Stimulated activated CD4-positive, alpha-beta T cell treated with anti-CD3 and anti-CD28 coated beads, Interleukin-4, amount 100 ng/mL, for 4 hours (primary cell): ENCODE data around the gene BAIAP3.
"Not testable (repeated sequence)": the region's sequence is repeated elsewhere in the genome, so short reads cannot be mapped to it uniquely, and the experiment has no call there.

Source experiments
- DNase-seq, 2 experiments: peaks; one replicate each; pipeline ENCODE4 v3.0.0-alpha.2; 2020

BAIAP3 gene

DNA sequence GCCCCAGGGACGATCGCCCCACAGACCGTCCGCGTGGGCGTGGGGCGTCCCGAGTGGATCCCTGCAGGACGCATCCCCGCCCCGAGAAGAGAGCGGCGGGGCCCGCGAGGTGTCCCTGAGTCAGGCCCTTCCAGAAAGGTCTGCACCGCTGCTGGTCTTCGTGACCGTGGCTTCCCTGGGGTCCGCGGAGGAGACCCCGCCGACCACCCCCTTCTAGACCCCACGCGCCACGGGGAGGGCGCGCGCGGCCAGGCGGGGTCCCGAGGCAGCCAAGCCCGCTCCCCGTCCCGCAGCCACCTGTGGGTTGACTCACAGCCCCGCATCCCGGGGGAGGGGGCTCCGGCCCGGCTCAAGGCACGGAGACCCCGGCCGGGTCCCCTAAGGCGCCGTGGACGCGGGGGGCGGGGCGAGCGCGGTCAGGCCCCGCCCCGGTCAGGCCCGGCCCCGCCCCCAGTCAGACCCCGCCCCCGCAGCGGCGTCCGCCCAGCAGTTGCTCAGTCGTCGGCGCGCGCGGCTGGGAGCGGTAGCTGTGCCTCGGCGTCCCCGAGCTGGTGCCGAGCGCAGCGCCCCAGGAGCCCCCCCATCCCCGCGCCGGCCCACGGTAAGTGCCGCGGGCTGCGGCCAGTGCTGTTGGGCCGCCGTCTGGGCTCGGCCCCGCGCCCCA, at the start of gene BAIAP3:
BAIAP3 (plus strand) TSS at position 497 of the 664 bp plus-strand sequence. CDS start 4,905 bp downstream, outside the sequence.
- peak in 1 of 2 experiments; percentile 55 for DNase-seq

DNA sequence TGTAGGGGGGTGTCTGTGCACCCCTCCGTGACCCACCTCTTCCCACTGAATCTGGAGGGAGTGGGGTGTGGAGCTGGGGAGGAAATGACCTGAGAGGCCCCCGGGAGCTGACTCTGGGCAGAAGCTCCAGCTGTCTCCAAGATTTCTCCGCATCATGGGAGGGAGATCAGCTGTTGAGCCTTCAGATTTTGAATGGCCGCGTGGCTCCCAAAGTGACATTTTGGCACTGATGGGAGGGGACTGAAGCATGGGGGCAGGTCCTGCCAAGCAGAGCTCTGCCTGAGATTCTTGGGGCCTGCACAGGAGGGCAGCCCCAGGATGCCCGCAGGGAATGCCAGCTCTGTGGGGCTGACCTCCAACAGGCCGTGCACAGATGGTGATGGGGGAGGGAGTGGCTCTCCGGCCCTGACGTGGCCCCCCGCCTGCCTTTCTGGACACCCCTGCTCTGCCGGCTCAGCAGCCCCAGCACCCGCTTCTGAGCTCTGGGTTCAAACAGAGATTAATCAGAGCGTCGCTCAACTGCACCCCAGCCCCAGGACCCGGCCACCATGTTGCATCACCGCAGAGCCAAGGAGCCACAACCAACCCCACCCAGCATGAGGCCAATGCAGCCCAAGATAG, 49.3 kb upstream of the BAIAP3 start:
- DNase-seq = no peak

DNA sequence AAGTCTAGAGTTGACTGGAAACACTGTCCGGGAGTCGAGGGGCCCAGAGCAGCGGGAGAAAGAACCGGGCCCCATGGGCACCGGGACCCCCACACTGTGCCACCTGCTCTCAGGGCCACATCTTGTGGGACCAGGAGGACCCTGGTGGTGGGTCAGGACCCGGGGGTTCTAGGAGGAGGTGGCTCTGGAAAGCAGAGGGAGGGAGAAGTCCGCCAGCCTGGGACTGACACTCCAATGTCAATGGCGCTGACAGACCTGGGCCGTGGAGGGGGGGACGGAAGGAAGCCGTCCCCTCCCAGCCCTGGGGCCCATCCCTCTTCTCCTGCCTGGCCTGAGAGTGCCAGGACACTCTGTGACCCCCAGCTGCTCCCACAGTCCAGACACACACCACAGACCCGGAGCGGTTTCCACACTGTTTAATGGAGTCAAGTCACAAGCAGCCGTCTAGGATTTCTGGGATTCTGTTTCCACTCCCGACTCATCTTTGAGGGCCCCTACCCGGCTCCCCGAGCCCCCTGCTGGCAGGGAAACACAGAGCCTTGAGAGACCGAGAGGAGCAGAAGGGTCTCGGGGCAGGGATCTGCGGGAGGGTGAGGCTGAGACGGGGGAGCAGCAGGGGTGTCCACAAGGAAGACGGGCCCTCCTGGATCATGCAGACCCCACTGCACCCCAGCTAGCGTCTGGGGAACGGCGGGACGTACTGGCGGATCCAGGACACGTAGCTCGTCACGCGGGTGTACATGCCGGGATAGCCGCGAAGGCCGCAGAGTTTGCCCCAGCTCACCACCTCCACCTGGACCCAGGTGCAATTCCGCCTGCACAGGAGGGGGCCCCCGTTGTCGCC, 47.6 kb upstream of the BAIAP3 start:
- no peak for DNase-seq

DNA sequence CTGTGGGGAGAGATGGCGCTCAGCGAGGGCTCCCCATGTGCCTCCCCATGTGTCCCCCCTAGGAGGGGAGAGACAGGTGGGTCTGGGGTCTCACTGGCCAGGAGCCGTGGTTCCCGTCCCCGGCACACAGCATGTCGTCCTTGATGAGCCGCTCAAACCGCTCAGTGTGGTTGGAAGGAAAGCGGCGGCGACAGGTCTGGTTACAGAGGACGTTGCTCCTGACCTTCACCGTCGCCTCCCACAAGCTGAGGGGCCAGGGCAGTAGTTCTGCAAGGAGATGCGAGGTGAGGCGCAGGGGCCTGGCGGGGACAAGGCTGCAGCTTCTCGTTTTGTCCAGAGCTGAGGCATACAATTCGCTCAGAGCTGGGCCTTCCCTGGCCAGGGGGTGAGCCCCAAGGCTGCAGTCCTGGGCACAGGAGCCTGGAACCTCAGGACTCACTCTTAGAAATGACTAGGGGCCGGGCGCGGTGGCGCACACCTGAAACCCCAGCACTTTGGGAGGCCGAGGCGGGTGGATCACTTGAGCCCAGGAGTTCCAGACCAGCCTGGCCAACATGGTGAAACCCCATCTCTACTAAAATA, 46.8 kb upstream of the BAIAP3 start:
- DNase-seq = no peak

DNA sequence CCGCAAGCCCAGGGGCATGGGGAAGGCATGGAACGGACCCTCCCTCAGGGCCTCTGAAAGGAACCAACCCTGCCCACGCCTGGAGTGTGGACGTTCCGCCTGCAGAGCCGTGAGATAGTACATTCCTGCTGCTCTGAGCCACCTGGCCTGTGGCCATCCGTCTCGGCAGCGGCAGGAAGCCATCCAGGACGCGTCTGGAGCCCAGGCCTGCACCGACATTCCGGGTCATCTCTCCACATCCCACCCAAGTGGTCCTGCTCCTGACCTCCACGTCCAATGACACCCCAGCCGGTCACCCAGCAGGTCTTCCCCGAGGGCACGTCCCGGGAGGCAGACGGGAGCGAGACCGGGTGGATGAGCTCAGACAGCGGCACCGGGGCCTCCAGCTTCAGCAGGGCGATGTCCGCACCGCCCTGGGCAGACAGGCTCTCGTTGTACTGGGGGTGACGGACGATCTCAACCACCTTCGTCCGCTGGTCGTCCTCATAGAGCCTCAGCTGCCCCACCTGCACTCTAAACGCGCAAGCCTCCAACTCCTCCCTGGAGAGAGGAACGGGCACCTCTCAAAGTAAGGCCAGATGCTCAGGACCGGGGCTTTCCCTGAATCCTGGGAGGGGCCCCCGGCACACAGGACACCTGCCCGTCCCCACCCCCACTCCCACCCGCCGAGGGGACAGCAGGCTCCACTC, 45.3 kb upstream of the BAIAP3 start:
- no peak for DNase-seq

GRCh38 chr16:1288813-1289476, 44.5 kb upstream of the BAIAP3 start:
- DNase-seq = peak in 1 of 2 experiments; percentile 31

DNA sequence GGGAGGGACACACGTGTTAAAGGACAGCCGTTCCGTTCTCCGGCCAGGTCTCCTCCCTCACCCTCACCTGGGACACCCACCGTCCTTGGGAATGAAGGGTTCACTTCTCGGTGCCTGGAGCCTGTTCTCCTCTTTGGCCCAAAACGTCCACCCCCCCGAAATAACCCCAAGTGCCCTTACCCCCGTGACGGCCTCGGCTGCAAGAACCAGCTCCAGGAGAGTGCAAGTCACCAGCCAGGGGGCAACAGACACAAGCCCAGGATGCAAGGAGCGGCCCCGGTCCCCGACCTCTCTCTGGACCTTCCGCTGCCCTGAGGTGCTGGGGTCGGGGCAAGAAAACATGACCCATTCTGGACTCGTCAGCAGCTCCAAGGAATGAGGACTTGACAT, 44.0 kb upstream of the BAIAP3 start:
- DNase-seq = no peak

GRCh38 chr16:1290063-1290501, 43.4 kb upstream of the BAIAP3 start:
- no peak for DNase-seq

GRCh38 chr16:1290860-1291575, 42.4 kb upstream of the BAIAP3 start:
- no peak for DNase-seq

DNA sequence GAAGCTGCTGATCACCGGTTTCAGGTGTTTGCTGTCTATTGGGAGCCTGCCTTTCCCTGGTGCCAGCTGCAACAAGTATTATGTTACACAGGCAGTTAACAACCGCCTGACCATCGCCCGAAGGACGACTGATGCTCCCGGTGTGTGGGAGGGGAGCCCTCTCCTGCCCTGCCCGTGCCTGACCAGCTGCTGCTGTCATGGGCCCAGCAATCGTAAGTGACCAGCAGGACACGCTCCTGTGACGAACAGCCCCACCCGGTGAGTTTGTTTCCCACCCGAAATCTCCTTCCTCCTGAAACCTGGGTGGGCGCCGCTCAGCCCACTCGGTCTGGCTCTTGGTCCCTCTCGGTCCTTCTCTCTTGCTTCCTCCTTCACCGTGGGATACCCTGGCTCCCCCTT, 41.9 kb upstream of the BAIAP3 start:
- no peak for DNase-seq

- DNase-seq = not testable (repeated sequence)
Measured at GRCh38 chr16:1292208-1292607, 41.2 kb upstream of the BAIAP3 start.

DNA sequence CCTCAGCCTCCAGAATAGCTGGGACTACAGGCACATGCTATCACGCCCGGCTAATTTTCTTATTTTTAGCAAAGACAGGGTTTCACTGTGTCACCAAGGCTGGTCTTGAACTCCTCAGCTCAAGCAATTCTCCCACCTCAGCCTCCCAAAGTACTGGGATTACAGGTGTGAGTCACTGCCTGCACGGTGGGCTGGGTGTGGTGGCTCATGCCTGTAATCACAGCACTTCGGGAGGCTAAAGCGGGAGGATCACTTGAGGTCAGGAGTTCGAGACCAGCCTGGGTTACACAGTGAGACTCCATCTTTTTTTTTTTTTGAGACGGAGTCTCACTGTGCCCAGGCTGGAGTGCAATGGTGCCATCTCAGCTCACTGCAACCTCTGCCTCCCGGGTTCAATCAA, 40.6 kb upstream of the BAIAP3 start:
- not testable (repeated sequence) for DNase-seq

- DNase-seq = no peak
Measured at GRCh38 chr16:1293921-1294656, 39.4 kb upstream of the BAIAP3 start.

DNA sequence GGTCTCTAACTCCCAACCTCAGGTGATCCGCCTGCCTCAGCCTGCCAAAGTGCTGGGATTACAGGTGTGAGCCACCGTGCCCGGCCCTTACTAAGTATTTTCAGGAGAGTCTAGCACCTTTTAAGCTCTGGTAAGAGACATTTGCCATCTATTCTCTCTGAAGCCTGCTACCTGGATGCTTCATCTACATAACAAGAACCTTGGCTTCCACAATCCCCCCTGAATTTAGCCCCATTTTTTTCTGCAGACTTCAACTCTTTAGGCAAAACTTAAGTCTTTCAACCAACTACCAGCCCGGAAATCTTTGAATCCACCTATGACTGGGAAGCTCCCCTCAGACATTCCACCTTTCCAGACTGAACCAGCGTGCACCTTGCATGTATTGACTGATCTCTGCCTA, 38.0 kb upstream of the BAIAP3 start:
- no peak for DNase-seq

- DNase-seq = not testable (repeated sequence)
Measured at GRCh38 chr16:1296688-1297017, 36.8 kb upstream of the BAIAP3 start.

GRCh38 chr16:1297018-1297696, 36.3 kb upstream of the BAIAP3 start:
- peak in 1 of 2 experiments; percentile 15 for DNase-seq

DNA sequence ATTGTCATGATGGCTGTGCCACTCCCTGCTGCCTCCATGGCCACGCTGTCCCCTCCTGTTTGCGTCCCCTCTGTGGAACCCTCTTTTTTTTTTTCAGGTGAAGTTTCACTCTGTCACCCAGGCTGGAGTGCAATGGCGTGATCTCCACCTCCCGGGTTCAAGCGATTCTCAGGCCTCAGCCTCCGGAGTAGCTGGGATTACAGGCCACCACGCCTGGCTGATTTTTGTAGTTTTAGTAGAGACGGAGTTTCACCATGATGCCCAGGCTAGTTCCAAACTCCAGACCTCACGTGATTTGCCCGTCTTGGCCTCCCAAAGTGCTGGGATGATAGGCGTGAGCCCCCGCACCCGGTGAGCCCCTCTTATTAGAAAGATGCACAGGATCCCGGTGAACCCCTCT, 35.0 kb upstream of the BAIAP3 start:
- no peak for DNase-seq

GRCh38 chr16:1299012-1299867, 34.2 kb upstream of the BAIAP3 start:
- no peak for DNase-seq

- DNase-seq = no peak
Measured at GRCh38 chr16:1299868-1300203, 33.6 kb upstream of the BAIAP3 start.
